H1 (cell line): ENCODE measurements around the gene CD84. TPM values are rescaled to one million over a fixed set of nuclear protein-coding genes. Genes with fewer than 3 reads are reported as not detected.

Experiments used
- CTCF ChIA-PET: fragments of 300-600 bp; sonication (Branson Sonifier 250); formaldehyde crosslinking; loops from one replicate; lab custom pipeline; 2021; ENCODE audit not compliant: partially characterized antibody; lab: Charles Lee
- POLR2A ChIA-PET: fragments of 300-600 bp; sonication (Branson Sonifier 250); formaldehyde crosslinking; loops from one replicate; lab custom pipeline; 2021; ENCODE audit warnings: inconsistent platforms; ENCODE audit not compliant: partially characterized antibody; lab: Charles Lee
- DNase-seq, 2 experiments: peaks; one replicate each; pipeline versions ENCODE4 v3.0.0 to v3.0.0-alpha.2; 2010 to 2022; ENCODE audit warnings: low spot score in 2 of 2, low read depth in 1 of 2, mixed read lengths in 1 of 2
- FAIRE-seq: peaks from 2 replicates; lab custom pipeline; 2011; peaks lifted over from hg19 to GRCh38; lab: Jason Lieb, UNC
- H2AFZ ChIP-seq: 2 replicates; pipeline ENCODE4 v1.8.1; 2012; ENCODE audit warnings: low read length, inconsistent platforms
- H2AK5ac ChIP-seq: 2 replicates; pipeline ENCODE4 v1.6.1; 2013; ENCODE audit warnings: low read depth, low read length
- H2BK120ac ChIP-seq: replicated peaks from 2 replicates; pipeline ENCODE3; 2013; ENCODE audit warnings: low read depth, low read length, inconsistent platforms
- H2BK12ac ChIP-seq: 2 replicates; pipeline ENCODE4 v1.6.1; 2013; ENCODE audit warnings: low read depth, low read length
- H2BK15ac ChIP-seq: 2 replicates; pipeline ENCODE4 v1.6.1; 2013; ENCODE audit warnings: low read length
- H2BK20ac ChIP-seq: 2 replicates; pipeline ENCODE4 v1.6.1; 2013; ENCODE audit warnings: low read length
- H2BK5ac ChIP-seq: 2 replicates; pipeline ENCODE4 v1.6.1; 2013; ENCODE audit warnings: low read depth, low read length
- H3K14ac ChIP-seq: 2 replicates; pipeline ENCODE4 v1.6.1; 2013; ENCODE audit warnings: inconsistent platforms; ENCODE audit not compliant: insufficient read length
- H3K18ac ChIP-seq: 2 replicates; pipeline ENCODE4 v1.6.1; 2013; ENCODE audit warnings: low read length; ENCODE audit errors: extremely low read depth
- H3K23ac ChIP-seq: 2 replicates; pipeline ENCODE4 v1.6.1; 2013; ENCODE audit warnings: inconsistent platforms; ENCODE audit not compliant: insufficient read length
- H3K23me2 ChIP-seq: 2 replicates; pipeline ENCODE4 v1.6.1; 2013; ENCODE audit warnings: low read depth, low read length
- H3K27ac ChIP-seq: 2 replicates; pipeline ENCODE4 v1.6.1; 2011; ENCODE audit warnings: low read depth, low read length, inconsistent platforms
- H3K27me3 ChIP-seq, 4 experiments: replicated peaks in 1 of 4; 1 replicate in 1 of 4; 2 replicates in 3 of 4; pipeline versions ENCODE4 v1.6.1 to v1.8.1; 2011 to 2013; ENCODE audit warnings: low read length in 3 of 4, mild to moderate bottlenecking in 3 of 4, inconsistent platforms in 2 of 4, mixed read lengths in 2 of 4, moderate library complexity in 1 of 4; ENCODE audit not compliant: control insufficient read depth in 3 of 4, insufficient read depth in 3 of 4; ENCODE audit errors: extremely low read depth in 1 of 4
- H3K36me3 ChIP-seq, 4 experiments: 2 replicates each; pipeline versions ENCODE4 v1.6.1 to v1.8.1; 2011 to 2013; ENCODE audit warnings: mild to moderate bottlenecking in 4 of 4, low read length in 3 of 4, moderate library complexity in 2 of 4, control low read depth in 1 of 4, inconsistent platforms in 1 of 4; ENCODE audit not compliant: insufficient read depth in 4 of 4, control insufficient read depth in 2 of 4
- H3K4ac ChIP-seq: replicated peaks from 2 replicates; pipeline ENCODE3; 2013; ENCODE audit warnings: low read length, low read depth, mixed read lengths, inconsistent platforms; ENCODE audit not compliant: insufficient read length
- H3K4me1 ChIP-seq, 4 experiments: replicated peaks in 1 of 4; 1 replicate in 1 of 4; 2 replicates in 3 of 4; pipeline versions ENCODE4 v1.6.1 to v1.8.1; 2011 to 2013; ENCODE audit warnings: low read length in 3 of 4, inconsistent platforms in 2 of 4, mixed read lengths in 1 of 4; ENCODE audit not compliant: insufficient read depth in 4 of 4, control insufficient read depth in 3 of 4
- H3K4me2 ChIP-seq, 2 experiments: 2 replicates each; pipeline versions ENCODE4 v1.6.1 to v1.8.1; 2011 to 2013; ENCODE audit warnings: low read depth in 2 of 2, low read length in 2 of 2, control low read depth in 1 of 2, inconsistent platforms in 1 of 2, mild to moderate bottlenecking in 1 of 2; ENCODE audit not compliant: insufficient read depth in 1 of 2
- H3K4me3 ChIP-seq, 4 experiments: fragments of 200-600, 300-600 bp in 1 of 4; sonication (generic), shearing (Covaris generic), sonication (Bioruptor Twin) in 1 of 4; 2 replicates each; pipeline versions ENCODE4 v1.5.1 to v1.8.1; 2011 to 2016; ENCODE audit warnings: low read length in 4 of 4, low read depth in 3 of 4, control low read depth in 2 of 4, inconsistent platforms in 2 of 4, mild to moderate bottlenecking in 2 of 4, mixed read lengths in 1 of 4, moderate library complexity in 1 of 4; ENCODE audit not compliant: insufficient read depth in 2 of 4; ENCODE audit errors: extremely low read depth in 1 of 4
- H3K56ac ChIP-seq: replicated peaks from 2 replicates; pipeline ENCODE3; 2013; ENCODE audit warnings: low read depth, mild to moderate bottlenecking, mixed read lengths, low read length, inconsistent platforms; ENCODE audit not compliant: insufficient read length
- H3K79me1 ChIP-seq: 2 replicates; pipeline ENCODE4 v1.6.1; 2013; ENCODE audit warnings: low read depth, low read length, control low read depth
- H3K79me2 ChIP-seq, 2 experiments: 2 replicates each; pipeline versions ENCODE4 v1.6.1 to v1.8.1; 2012 to 2013; ENCODE audit warnings: low read length in 2 of 2, mild to moderate bottlenecking in 2 of 2, inconsistent platforms in 1 of 2; ENCODE audit not compliant: insufficient read depth in 2 of 2, control insufficient read depth in 1 of 2
- H3K9ac ChIP-seq, 4 experiments: replicated peaks in 1 of 4; 1 replicate in 1 of 4; 2 replicates in 3 of 4; pipeline versions ENCODE4 v1.6.1 to v1.8.1; 2011 to 2013; ENCODE audit warnings: low read depth in 3 of 4, low read length in 3 of 4, control low read depth in 2 of 4, mild to moderate bottlenecking in 2 of 4, moderate library complexity in 2 of 4, inconsistent platforms in 1 of 4; ENCODE audit errors: extremely low read depth in 1 of 4
- H3K9me3 ChIP-seq, 2 experiments: 2 replicates each; pipeline versions ENCODE4 v1.6.1 to v1.8.1; 2012 to 2013; ENCODE audit warnings: mild to moderate bottlenecking in 2 of 2, moderate library complexity in 2 of 2, control low read depth in 1 of 2, inconsistent platforms in 1 of 2, low read depth in 1 of 2, low read length in 1 of 2, mixed read lengths in 1 of 2; ENCODE audit not compliant: insufficient read depth in 2 of 2
- H4K20me1 ChIP-seq, 2 experiments: replicated peaks in 1 of 2; 2 replicates each; pipeline versions ENCODE3 to v1.8.1; 2011 to 2013; ENCODE audit warnings: inconsistent platforms in 2 of 2, low read length in 2 of 2, mild to moderate bottlenecking in 1 of 2; ENCODE audit not compliant: insufficient read depth in 2 of 2, control insufficient read depth in 1 of 2
- H4K5ac ChIP-seq: 2 replicates; pipeline ENCODE4 v1.6.1; 2013; ENCODE audit warnings: low read length, low read depth, mixed read lengths, inconsistent platforms; ENCODE audit not compliant: insufficient read length
- H4K8ac ChIP-seq: 2 replicates; pipeline ENCODE4 v1.8.0; 2013; ENCODE audit warnings: mild to moderate bottlenecking, moderate library complexity, low read length, inconsistent platforms; ENCODE audit not compliant: insufficient read depth; ENCODE audit errors: extremely low read depth
- H4K91ac ChIP-seq: replicated peaks from 2 replicates; pipeline ENCODE3; 2013; ENCODE audit warnings: low read length, mixed read lengths, inconsistent platforms; ENCODE audit not compliant: insufficient read length
- ASH2L ChIP-seq: fragments of 200-600, 300-600 bp; sonication (generic); IDR thresholded peaks from one replicate; pipeline ENCODE4 v1.7.1; 2017; ENCODE audit warnings: low read length
- E2F6 ChIP-seq: IDR thresholded peaks from 2 replicates; pipeline ENCODE4 v1.6.1; 2012; ENCODE audit warnings: inconsistent platforms
- EP300 ChIP-seq, 2 experiments: IDR thresholded peaks; 1 replicate in 1 of 2; 2 replicates in 1 of 2; pipeline ENCODE4 v1.6.1; 2011 to 2012; ENCODE audit warnings: low read depth in 2 of 2, low read length in 2 of 2, mild to moderate bottlenecking in 2 of 2, borderline replicate concordance in 1 of 2, inconsistent platforms in 1 of 2, moderate library complexity in 1 of 2
- HDAC6 ChIP-seq: IDR thresholded peaks from one replicate; pipeline ENCODE4 v1.7.1; 2012; ENCODE audit warnings: low read depth, mild to moderate bottlenecking, inconsistent platforms, low read length, moderate library complexity
- JUN ChIP-seq: IDR thresholded peaks from 2 replicates; pipeline ENCODE4 v1.6.1; 2011; ENCODE audit warnings: low read depth, mild to moderate bottlenecking, improper control_type of control experiment, low read length
- KDM1A ChIP-seq: fragments of 200-600, 300-600 bp; sonication (generic); IDR thresholded peaks from 2 replicates; pipeline ENCODE4 v1.7.1; 2016; ENCODE audit warnings: mild to moderate bottlenecking, low read length, borderline replicate concordance
- SIN3A ChIP-seq, 2 experiments: IDR thresholded peaks in 1 of 2; conservative IDR thresholded peaks in 1 of 2; 2 replicates each; pipeline ENCODE4 v1.6.1; 2011 to 2012; ENCODE audit warnings: low read length in 2 of 2, improper control_type of control experiment in 1 of 2, low read depth in 1 of 2, mild to moderate bottlenecking in 1 of 2
- SP4 ChIP-seq: IDR thresholded peaks from 2 replicates; pipeline ENCODE4 v1.6.1; 2012; ENCODE audit warnings: low read length, inconsistent platforms
- SRF ChIP-seq: IDR thresholded peaks from 2 replicates; pipeline ENCODE4 v1.6.1; 2011; ENCODE audit warnings: mild to moderate bottlenecking, low read depth, low read length, moderate library complexity
- ZNF274 ChIP-seq: IDR thresholded peaks from 2 replicates; pipeline ENCODE4 v1.7.0; 2012; ENCODE audit warnings: low read length, borderline replicate concordance; ENCODE audit errors: extremely low read depth
- WGBS, 2 experiments: shearing (Covaris generic) in 1 of 2; methylation state at CpG; one replicate each; pipeline versions ENCODE4 v1.1.6 to v1.1.7; 2013 to 2015; ENCODE audit warnings: low lambda C conversion rate in 2 of 2, mixed read lengths in 2 of 2, inconsistent platforms in 1 of 2, low coverage in 1 of 2, missing lambda C conversion rate in 1 of 2; ENCODE audit not compliant: insufficient replicate concordance in 2 of 2, insufficient coverage in 1 of 2, insufficient read length in 1 of 2; ENCODE audit errors: extremely low coverage in 1 of 2, missing lambda C conversion rate in 1 of 2; 5-methylcytosine and 5-hydroxymethylcytosine counted together
- polyA plus RNA-seq, 7 experiments: library from polyadenylated mRNA; depleted of rRNA in 3 of 7; stranded (reverse) in 5 of 7; unstranded in 2 of 7; fragments of >200 nt in 5 of 7; fragments of 200-250 nt in 2 of 7; gene quantifications; 1 replicate in 5 of 7; 2 replicates in 1 of 7; 4 replicates in 1 of 7; pipeline versions ENCODE4 v1.2.1 to v1.2.3, GENCODE V29; 2011 to 2013; ENCODE audit warnings: missing spikeins in 2 of 7, mixed read lengths in 2 of 7
- total RNA-seq: library from RNA; stranded (reverse); fragmentation: NEBNext Ultra II Directional; extraction: Animal tissue kit (Norgen Biotek cat#: 25700); gene quantifications from 2 replicates; pipeline ENCODE4 v1.2.1, GENCODE V29; 2021

CD84 gene
- total and polyA plus RNA-seq, 2 of the 8 experiments (the other 6 are each of a cell fraction or from before 2014, with no cell fraction given), result not detected

GRCh38 chr1:160503087-160503486, 76.2 kb downstream of the CD84 start:
- Histone ChIP-seq H2BK15ac (no peak overlapping the region), H4K8ac (no peak overlapping the region), H3K9me3 (0 out of 4 replicates have a peak, but pooled peaks cover 0 to 4% of the 10 kb centered on the region in 2 experiments), H3K56ac (no peak overlapping the region), H3K18ac (no peak overlapping the region), H3K27ac (no peak overlapping the region), H2BK120ac (no peak overlapping the region), H3K4me1 (no peaks in the 10 kb centered on the region), H3K14ac (no peak overlapping the region), H3K27me3 (peaks cover 0 to 1% (median 0%) of the 10 kb centered on the region in 4 experiments; a peak in 1 of 7 replicates), H4K91ac (no peak overlapping the region), H3K4me2 (no peak overlapping the region), H2BK12ac (no peak overlapping the region), H2BK5ac (no peak overlapping the region), H3K4ac (no peak overlapping the region), H4K5ac (no peak overlapping the region), H3K36me3 (no peaks in the 10 kb centered on the region), H3K79me1 (no peaks in the 10 kb centered on the region), H3K23ac (no peak overlapping the region), H3K9ac (no peak overlapping the region), H2AK5ac (no peak overlapping the region), H3K79me2 (no peaks in the 10 kb centered on the region), H4K20me1 (no peaks in the 10 kb centered on the region), H3K4me3 (no peak overlapping the region), H2BK20ac (no peak overlapping the region), H3K23me2 (no peaks in the 10 kb centered on the region), H2AFZ (no peak overlapping the region)
- WGBS, 2 experiments, result 94% methylated on average over 6 of the region's 6 CpGs; no CpG with 5 or more reads in 1 of the 2 experiments
- ChIA-PET POLR2A (no interaction called here), CTCF (interaction anchor here (0.9 to 1.3 kb wide), 2 partner anchors 46 to 178 kb away, joined by 3 read pairs; no protein-coding TSS in a partner anchor)
- FAIRE-seq (no peak), DNase-seq (no peak)
- no peak for TF ChIP-seq HDAC6
- no peak for TF ChIP-seq JUN
- TF ChIP-seq ZNF274, result no peak
- no peak for TF ChIP-seq EP300 (IDR thresholded peaks at IDR 0.05; ENCODE audit: borderline replicate concordance in 1 of 2, low read depth in 2 of 2, low read length in 2 of 2)
- TF ChIP-seq KDM1A, result no peak
- TF ChIP-seq SP4, result no peak
- no peak for TF ChIP-seq E2F6
- no peak for TF ChIP-seq ASH2L
- TF ChIP-seq SIN3A (conservative IDR thresholded peaks at IDR 0.05 in 1 of 2, IDR thresholded peaks at IDR 0.05 in 1 of 2; ENCODE audit: low read depth in 1 of 2, low read length in 2 of 2), result no peak
- no peak for TF ChIP-seq SRF
